ENCODE measurements around the gene CCDC93. TPM values are rescaled to one million over a fixed set of nuclear protein-coding genes. Genes with fewer than 3 reads are reported as not detected.

The CCDC93 gene
- total and polyA plus RNA-seq, 9 donors = 21.4 to 28.4 (median 22.8) TPM

DNA sequence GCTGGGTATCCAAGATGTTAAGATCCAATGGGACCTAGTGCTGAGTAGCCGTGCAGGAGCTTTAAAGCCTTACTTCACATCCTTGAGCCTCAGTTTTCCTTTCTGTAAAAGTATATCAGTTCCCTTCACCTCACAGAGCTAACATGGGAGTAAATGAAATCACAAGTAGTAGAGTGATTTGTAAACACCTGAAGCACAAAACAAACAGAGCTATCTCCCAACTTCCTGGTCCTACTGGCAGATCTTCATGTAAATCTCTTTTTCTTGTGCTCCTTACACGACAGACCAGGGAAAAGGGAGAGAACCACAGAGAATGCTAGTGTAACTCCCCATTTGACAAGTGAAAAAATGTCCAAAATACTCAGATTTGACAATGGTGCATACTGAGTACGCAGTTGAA, 17.3 kb downstream of the CCDC93 start:
- DNase-seq = no peak
- 83% methylated on average over 2 of the region's 3 CpGs for WGBS (ENCODE audit: insufficient coverage)
- Histone ChIP-seq H3K27ac (ENCODE audit: low read length) (no peak overlapping the region), H3K27me3 (ENCODE audit: control insufficient read depth, insufficient read depth, low read length) (no peaks in the 10 kb centered on the region), H3K4me3 (ENCODE audit: low read length) (no peak overlapping the region), H3K4me1 (ENCODE audit: control insufficient read depth, insufficient read depth, low read length) (no peaks in the 10 kb centered on the region), H3K36me3 (ENCODE audit: control insufficient read depth, insufficient read depth, low read length) (peaks cover 59% of the 10 kb centered on the region), H3K9me3 (replicated peaks; ENCODE audit: control insufficient read depth, low read depth, low read length) (no peaks in the 10 kb centered on the region)

DNA sequence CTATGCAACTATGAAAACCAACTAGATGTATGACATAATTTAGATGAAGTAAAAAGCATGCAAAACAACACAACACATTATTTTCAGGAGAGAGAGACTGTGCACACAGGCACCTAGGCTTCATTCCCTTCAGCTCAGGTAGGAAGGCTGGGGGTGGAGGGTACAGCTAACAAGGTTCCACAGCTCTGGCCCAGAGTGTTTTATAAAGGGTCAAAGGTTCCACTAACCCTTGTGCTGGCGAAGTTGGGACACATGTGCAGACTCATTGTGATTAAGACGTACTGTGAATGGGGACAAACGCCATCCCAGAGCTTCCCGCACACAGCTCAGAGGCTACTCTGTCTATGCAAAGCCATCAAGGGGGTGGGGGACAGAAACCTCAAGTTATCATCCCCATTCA, 19.1 kb downstream of the CCDC93 start:
- WGBS (ENCODE audit: insufficient coverage) = no CpG with 5 or more reads among the region's 4 CpGs
- no peaks in the 10 kb centered on the region for H3K9me3 ChIP-seq (replicated peaks; ENCODE audit: control insufficient read depth, low read depth, low read length)

DNA sequence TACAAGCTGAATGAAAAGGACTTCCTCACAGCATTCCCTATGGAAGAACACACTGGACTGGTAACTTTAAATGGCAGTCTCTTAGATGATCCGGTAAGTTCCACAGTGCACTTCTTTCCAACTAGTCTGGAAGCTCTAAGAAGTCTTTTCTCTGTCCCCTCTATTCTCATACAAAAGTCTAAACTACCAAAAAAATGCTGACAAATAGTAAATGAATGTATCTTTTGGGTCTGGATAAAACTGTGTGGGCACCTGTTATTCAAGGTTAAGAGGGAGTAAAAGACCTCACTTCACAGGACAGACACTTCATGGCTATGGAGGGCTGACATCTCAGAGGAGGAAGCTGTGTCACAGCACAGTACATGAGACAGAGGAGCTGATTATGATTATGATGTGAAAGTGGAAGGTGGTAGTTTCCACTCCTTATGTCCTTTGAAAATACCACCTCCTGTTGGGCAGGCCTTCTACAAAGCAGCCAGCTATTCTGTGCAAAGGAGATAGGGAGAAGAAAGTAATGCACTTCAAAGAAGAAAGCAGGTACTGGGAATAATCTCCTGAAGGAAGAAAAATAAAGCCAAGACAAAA, 23.9 kb downstream of the CCDC93 start:
- no peak for DNase-seq
- H3K27me3 ChIP-seq (ENCODE audit: control insufficient read depth, insufficient read depth, low read length) = no peaks in the 10 kb centered on the region
- H3K36me3 ChIP-seq (ENCODE audit: control insufficient read depth, insufficient read depth, low read length) = peaks cover 30% of the 10 kb centered on the region
- no peaks in the 10 kb centered on the region for H3K9me3 ChIP-seq (replicated peaks; ENCODE audit: control insufficient read depth, low read depth, low read length)
- no peak overlapping the region for H3K4me3 ChIP-seq (ENCODE audit: low read length)
- WGBS (ENCODE audit: insufficient coverage) = no CpG with 5 or more reads among the region's 1 CpG
- H3K4me1 ChIP-seq (ENCODE audit: control insufficient read depth, insufficient read depth, low read length) = no peaks in the 10 kb centered on the region
- no peak overlapping the region for H3K27ac ChIP-seq (ENCODE audit: low read length)

More for the DNA sequence above, 19.1 kb downstream of the CCDC93 start:
- DNase-seq = no peak
- H3K4me1 ChIP-seq (ENCODE audit: control insufficient read depth, insufficient read depth, low read length) = no peaks in the 10 kb centered on the region
- H3K27ac ChIP-seq (ENCODE audit: low read length) = no peak overlapping the region
- no peak overlapping the region for H3K4me3 ChIP-seq (ENCODE audit: low read length)
- H3K27me3 ChIP-seq (ENCODE audit: control insufficient read depth, insufficient read depth, low read length) = no peaks in the 10 kb centered on the region
- H3K36me3 ChIP-seq (ENCODE audit: control insufficient read depth, insufficient read depth, low read length) = peaks cover 50% of the 10 kb centered on the region

DNA sequence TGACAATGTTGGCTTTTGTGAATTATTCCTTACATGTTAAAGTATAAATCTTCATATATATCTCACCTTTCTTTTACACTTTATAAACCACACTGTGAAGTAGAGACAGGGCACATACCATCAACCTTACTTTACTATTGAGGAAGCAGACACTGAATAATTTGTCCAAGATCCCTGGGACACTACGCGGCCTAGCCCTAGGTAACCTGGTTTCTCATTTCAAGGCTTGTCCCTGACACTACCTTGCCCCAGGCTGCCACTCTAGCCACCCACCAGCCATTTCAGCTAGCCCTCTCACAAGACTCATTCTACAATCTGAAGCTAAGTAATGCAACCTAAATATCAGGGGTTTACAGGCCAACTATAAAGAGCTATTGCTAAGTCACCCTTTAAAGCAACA, 26.7 kb downstream of the CCDC93 start:
- no peaks in the 10 kb centered on the region for H3K9me3 ChIP-seq (replicated peaks; ENCODE audit: control insufficient read depth, low read depth, low read length)
- H3K36me3 ChIP-seq (ENCODE audit: control insufficient read depth, insufficient read depth, low read length) = peaks cover 33% of the 10 kb centered on the region
- no peak overlapping the region for H3K4me3 ChIP-seq (ENCODE audit: low read length)
- 97% methylated on average over 2 of the region's 2 CpGs for WGBS (ENCODE audit: insufficient coverage)
- no peak overlapping the region for H3K27ac ChIP-seq (ENCODE audit: low read length)
- no peak for DNase-seq
- H3K4me1 ChIP-seq (ENCODE audit: control insufficient read depth, insufficient read depth, low read length) = no peaks in the 10 kb centered on the region
- H3K27me3 ChIP-seq (ENCODE audit: control insufficient read depth, insufficient read depth, low read length) = no peaks in the 10 kb centered on the region

DNA sequence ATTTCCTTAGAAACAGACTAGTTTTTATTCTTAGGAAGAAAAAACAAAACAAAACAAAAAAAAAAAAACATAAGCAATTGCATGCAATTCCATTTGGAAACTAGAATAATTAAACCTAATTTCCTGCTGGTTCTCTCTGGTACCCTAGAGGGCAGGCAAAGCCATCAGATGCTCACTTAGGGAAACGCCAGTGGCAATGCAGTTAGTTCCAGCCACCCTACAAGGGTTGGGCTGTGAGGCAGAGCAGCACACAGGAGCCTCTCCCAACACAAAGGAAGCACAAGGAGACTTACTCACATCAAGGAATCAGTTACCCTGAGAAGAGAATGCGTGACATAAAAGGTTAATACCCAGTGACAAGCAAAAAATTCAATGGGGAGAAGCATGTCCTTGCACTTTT, 28.8 kb downstream of the CCDC93 start:
- H3K27ac ChIP-seq (ENCODE audit: low read length) = no peak overlapping the region
- H3K27me3 ChIP-seq (ENCODE audit: control insufficient read depth, insufficient read depth, low read length) = no peaks in the 10 kb centered on the region
- no peak for DNase-seq
- no peaks in the 10 kb centered on the region for H3K4me1 ChIP-seq (ENCODE audit: control insufficient read depth, insufficient read depth, low read length)
- H3K36me3 ChIP-seq (ENCODE audit: control insufficient read depth, insufficient read depth, low read length) = peaks cover 40% of the 10 kb centered on the region
- no peak overlapping the region for H3K4me3 ChIP-seq (ENCODE audit: low read length)
- 89% methylated on average over 1 of the region's 2 CpGs for WGBS (ENCODE audit: insufficient coverage)
- H3K9me3 ChIP-seq (replicated peaks; ENCODE audit: control insufficient read depth, low read depth, low read length) = no peaks in the 10 kb centered on the region

DNA sequence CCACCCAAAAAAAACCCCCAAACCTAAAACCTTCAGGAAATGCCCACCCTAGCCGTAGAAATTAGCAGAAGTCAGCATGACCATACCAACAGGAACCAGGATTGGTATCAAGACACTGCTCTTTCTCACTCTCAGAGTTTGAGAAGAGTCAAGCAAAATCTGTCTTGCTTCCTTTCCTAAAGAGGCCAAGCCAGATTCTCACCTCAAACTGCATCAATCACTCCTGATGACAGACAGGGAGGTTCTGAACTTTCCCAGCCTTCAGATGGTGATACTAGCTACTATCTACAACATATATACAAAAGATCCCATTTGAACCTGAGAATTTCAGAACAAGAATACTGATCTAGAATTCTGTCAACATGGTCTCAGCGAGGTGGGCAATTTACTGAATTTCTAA, 29.7 kb downstream of the CCDC93 start:
- no peaks in the 10 kb centered on the region for H3K9me3 ChIP-seq (replicated peaks; ENCODE audit: control insufficient read depth, low read depth, low read length)
- H3K36me3 ChIP-seq (ENCODE audit: control insufficient read depth, insufficient read depth, low read length) = peaks cover 44% of the 10 kb centered on the region
- no peak for DNase-seq
- H3K4me3 ChIP-seq (ENCODE audit: low read length) = no peak overlapping the region
- 100% methylated on average over 1 of the region's 2 CpGs for WGBS (ENCODE audit: insufficient coverage)
- H3K27ac ChIP-seq (ENCODE audit: low read length) = no peak overlapping the region
- H3K4me1 ChIP-seq (ENCODE audit: control insufficient read depth, insufficient read depth, low read length) = no peaks in the 10 kb centered on the region
- H3K27me3 ChIP-seq (ENCODE audit: control insufficient read depth, insufficient read depth, low read length) = no peaks in the 10 kb centered on the region

DNA sequence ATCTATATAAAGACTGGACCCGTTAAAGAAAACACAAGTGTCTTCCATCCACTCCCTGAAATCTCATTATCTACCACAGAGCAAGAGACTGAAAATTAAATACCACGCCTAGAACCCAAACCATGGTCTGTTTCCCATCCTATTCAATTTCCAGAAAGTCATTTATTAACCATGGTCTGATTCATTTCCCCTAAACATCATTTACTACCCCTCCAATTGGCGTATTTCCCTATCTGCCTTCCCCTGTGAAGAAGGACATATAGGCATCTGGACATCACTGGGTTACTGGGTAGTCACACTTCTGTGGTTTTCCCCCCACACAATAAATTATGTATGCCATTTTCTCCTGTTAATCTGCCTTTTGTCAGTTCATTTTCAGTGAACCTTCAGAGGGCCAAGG, 30.8 kb downstream of the CCDC93 start:
- no peaks in the 10 kb centered on the region for H3K9me3 ChIP-seq (replicated peaks; ENCODE audit: control insufficient read depth, low read depth, low read length)

DNA sequence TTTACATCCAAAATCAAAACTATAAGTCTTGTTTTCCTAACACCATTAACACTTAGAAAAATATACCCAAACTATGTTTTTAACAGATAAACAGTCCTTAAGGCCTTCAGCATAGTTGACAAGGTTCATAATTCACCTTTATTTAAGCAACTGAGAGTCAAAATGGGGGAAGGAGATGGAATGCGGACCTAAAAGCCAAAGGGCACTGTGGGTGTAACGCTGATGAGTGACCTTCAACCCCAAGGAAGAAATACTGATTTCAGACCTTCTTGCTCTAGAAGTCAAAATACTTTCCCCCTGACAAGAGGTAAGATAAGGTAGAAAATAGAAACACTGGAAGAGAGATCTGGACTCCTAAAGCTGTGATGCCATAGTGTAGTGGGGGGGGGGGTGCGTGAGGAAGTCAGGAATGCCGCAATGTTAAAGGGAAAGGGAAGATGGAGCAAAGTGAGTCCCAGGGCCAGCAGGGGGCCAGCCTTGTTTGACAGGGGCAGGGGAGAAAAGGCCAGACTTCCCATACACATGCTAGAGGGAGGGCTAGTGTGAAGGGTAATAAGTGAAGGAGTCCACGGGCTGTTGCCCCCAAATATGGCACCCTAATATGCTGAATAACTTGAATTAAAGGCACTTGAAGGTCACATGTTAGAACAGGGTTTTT, 31.4 kb downstream of the CCDC93 start:
- DNase-seq = no peak
- Histone ChIP-seq H3K27ac (ENCODE audit: low read length) (no peak overlapping the region), H3K9me3 (replicated peaks; ENCODE audit: control insufficient read depth, low read depth, low read length) (no peaks in the 10 kb centered on the region), H3K4me3 (ENCODE audit: low read length) (no peak overlapping the region), H3K27me3 (ENCODE audit: control insufficient read depth, insufficient read depth, low read length) (no peaks in the 10 kb centered on the region), H3K4me1 (ENCODE audit: control insufficient read depth, insufficient read depth, low read length) (no peaks in the 10 kb centered on the region), H3K36me3 (ENCODE audit: control insufficient read depth, insufficient read depth, low read length) (peaks cover 51% of the 10 kb centered on the region)
- WGBS (ENCODE audit: insufficient coverage) = 90% methylated on average over 2 of the region's 5 CpGs

More for the DNA sequence above, 30.8 kb downstream of the CCDC93 start:
- no peaks in the 10 kb centered on the region for H3K4me1 ChIP-seq (ENCODE audit: control insufficient read depth, insufficient read depth, low read length)
- H3K36me3 ChIP-seq (ENCODE audit: control insufficient read depth, insufficient read depth, low read length) = peaks cover 46% of the 10 kb centered on the region
- no peak overlapping the region for H3K27ac ChIP-seq (ENCODE audit: low read length)
- no peak overlapping the region for H3K4me3 ChIP-seq (ENCODE audit: low read length)
- H3K27me3 ChIP-seq (ENCODE audit: control insufficient read depth, insufficient read depth, low read length) = no peaks in the 10 kb centered on the region
- no peak for DNase-seq
- 88% methylated on average over 3 of the region's 3 CpGs for WGBS (ENCODE audit: insufficient coverage)

DNA sequence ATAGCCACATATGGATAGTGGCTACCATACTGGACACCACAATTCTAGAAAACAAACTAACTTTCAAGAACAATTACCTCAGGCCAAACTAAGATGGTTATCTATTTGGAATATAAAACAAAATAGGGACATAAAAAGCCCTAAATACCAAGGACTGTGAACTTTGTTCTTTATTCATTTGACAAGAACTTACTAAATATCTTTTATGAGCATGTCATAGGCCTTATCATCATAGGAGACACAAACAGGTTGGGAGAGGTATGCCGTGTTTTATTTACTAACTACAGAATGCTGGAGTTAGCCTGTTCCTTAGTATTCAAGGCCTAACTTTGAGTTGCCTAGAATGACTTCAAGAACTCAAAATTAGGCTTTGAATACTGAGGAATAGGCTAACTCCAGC, 32.1 kb downstream of the CCDC93 start:
- H3K36me3 ChIP-seq (ENCODE audit: control insufficient read depth, insufficient read depth, low read length) = peaks cover 52% of the 10 kb centered on the region
- H3K4me1 ChIP-seq (ENCODE audit: control insufficient read depth, insufficient read depth, low read length) = no peaks in the 10 kb centered on the region
- no peaks in the 10 kb centered on the region for H3K27me3 ChIP-seq (ENCODE audit: control insufficient read depth, insufficient read depth, low read length)
- H3K27ac ChIP-seq (ENCODE audit: low read length) = no peak overlapping the region
- DNase-seq = no peak
- no CpG with 5 or more reads among the region's 1 CpG for WGBS (ENCODE audit: insufficient coverage)
- no peak overlapping the region for H3K4me3 ChIP-seq (ENCODE audit: low read length)
- no peaks in the 10 kb centered on the region for H3K9me3 ChIP-seq (replicated peaks; ENCODE audit: control insufficient read depth, low read depth, low read length)

DNA sequence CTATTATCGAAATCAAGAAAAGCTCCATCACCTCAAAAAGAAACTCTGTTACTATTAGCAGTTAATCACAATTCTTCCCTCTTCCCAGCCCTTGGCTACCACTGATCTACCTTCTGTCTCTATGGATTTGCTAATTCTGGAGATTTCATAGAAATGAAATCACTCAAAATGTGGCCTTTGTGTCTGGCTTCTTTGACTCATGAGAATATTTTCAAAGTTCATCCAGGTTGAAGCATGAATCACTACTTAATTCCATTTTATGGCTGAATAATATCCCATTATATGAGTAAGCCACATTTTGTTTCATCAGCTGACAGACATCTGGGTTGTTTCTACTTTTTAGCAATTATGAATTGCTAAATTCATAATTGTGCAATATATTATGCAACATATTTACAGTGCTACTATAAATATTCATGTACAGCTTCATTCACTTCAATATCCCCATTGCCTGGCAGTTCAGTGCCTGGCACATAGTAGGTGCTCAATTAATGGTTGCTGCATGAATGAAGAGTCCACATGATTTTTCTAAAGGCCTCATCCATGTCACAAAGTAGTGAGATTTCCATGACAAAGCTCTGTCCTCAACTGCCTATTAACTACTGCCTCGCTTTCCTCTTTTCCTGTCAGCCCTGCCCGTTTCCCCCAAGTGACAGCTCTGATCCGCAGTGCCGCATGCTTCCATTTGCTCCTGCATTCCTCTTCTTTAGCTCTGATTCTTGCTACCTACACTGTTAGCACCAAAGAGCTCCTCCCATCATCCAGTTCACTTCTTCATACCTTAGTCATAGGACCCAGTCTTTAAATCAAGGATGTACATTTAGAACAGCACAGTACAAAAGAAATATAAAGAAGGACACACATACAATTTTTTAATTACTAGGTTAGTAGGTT, 32.8 kb downstream of the CCDC93 start:
- Histone ChIP-seq H3K4me3 (ENCODE audit: low read length) (no peak overlapping the region), H3K4me1 (ENCODE audit: control insufficient read depth, insufficient read depth, low read length) (no peaks in the 10 kb centered on the region), H3K9me3 (replicated peaks; ENCODE audit: control insufficient read depth, low read depth, low read length) (no peaks in the 10 kb centered on the region), H3K27me3 (ENCODE audit: control insufficient read depth, insufficient read depth, low read length) (no peaks in the 10 kb centered on the region), H3K27ac (ENCODE audit: low read length) (no peak overlapping the region), H3K36me3 (ENCODE audit: control insufficient read depth, insufficient read depth, low read length) (peaks cover 54% of the 10 kb centered on the region)
- 96% methylated on average over 4 of the region's 5 CpGs for WGBS (ENCODE audit: insufficient coverage)
- no peak for DNase-seq

Measured in muscle of leg (tissue), 11 donors.